Measurements from ENCODE around the gene DDX11.
"Not testable (repeated sequence)": the region's sequence is repeated elsewhere in the genome, so short reads cannot be mapped to it uniquely, and the experiment has no call there.

DDX11 gene

DNA sequence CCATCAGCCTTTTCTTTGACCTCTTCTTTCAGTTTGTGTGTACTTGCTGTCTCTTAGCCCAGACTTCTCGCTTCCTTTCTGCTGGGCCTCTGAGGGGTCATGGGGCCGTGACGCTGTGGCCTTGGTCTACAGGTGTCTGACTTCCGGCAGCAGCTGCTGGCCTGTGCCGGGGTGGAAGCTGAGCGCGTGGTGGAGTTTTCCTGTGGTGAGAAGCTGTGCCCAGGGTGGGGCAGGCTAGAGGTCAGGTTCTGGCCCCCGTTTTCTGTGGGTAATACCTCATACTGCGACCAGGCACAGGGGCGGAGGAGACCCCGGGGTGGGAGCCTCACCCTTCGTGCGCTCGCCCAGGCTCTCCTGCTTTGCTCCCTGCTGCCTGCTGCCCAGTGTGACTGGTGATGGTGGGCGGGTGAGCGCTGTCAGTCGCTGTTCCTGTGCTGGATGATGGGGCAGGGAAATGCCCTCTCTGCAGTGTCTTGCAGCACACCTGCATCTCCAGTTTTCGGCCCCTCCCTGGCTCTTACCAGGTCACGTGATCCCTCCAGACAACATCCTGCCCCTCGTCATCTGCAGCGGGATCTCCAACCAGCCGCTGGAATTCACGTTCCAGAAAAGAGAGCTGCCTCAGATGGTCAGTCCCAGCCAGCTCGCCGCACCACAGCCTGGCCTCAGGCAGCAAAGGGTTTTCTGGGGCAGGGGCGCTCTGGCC, 27.0 kb downstream of the DDX11 start:
- not testable (repeated sequence) for DNase-seq

DNA sequence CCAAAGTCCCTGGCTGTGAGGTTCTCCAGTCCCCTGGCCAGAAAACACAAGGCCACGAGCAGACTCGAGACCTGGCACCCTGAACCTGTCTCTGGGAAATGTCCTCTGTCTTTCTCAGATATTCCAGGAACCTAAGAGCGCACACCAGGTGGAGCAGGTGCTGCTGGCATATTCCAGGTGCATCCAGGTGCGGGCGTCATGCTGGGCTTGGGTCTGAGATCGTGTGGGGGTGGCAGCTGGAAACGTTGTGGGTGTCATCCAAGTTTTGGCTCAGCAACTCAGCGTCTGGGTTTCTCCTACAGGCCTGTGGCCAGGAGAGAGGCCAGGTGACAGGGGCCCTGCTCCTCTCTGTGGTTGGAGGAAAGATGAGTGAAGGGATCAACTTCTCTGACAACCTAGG, 28.5 kb downstream of the DDX11 start:
- DNase-seq = not testable (repeated sequence)

DNA sequence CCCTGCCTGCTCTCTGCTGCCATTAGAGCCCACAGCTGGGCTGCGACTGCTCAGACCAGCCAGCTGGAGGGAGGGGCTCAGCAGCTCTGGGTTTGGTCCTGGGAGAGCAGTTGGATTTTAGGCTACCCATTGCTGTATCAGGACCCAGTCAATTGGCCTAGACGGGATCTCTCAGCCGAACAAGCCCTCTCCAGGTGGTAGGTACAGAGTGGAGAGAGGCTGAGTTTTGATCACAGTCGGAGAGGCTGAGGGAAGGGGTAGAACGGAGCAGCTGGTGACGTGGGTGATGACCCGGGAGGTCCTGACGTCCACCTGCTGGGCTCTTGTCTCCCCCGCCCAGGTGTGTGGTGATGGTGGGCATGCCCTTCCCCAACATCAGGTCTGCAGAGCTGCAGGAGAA, 28.9 kb downstream of the DDX11 start:
- not testable (repeated sequence) for DNase-seq

DNA sequence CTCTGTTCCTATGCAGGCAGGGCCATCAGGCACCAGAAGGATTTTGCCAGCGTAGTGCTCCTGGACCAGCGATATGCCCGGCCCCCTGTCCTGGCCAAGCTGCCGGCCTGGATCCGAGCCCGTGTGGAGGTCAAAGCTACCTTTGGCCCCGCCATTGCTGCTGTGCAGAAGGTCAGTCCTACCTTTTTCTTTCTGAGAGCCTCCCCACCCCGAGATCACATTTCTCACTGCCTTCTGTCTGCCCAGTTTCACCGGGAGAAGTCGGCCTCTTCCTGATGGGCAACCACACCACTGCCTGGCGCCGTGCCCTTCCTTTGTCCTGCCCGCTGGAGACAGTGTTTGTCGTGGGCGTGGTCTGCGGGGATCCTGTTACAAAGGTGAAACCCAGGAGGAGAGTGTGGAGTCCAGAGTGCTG, 29.9 kb downstream of the DDX11 start:
- not testable (repeated sequence) for DNase-seq

DNA sequence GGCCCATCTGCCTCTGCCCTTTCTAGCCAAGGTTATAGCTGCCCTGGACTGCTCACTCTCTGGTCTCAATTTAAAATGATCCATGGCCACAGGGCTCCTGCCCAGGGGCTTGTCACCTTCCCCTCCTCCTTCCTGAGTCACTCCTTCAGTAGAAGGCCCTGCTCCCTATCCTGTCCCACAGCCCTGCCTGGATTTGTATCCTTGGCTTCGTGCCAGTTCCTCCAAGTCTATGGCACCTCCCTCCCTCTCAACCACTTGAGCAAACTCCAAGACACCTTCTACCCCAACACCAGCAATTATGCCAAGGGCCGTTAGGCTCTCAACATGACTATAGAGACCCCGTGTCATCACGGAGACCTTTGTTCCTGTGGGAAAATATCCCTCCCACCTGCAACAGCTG, 30.6 kb downstream of the DDX11 start:
- not testable (repeated sequence) for DNase-seq

DNA sequence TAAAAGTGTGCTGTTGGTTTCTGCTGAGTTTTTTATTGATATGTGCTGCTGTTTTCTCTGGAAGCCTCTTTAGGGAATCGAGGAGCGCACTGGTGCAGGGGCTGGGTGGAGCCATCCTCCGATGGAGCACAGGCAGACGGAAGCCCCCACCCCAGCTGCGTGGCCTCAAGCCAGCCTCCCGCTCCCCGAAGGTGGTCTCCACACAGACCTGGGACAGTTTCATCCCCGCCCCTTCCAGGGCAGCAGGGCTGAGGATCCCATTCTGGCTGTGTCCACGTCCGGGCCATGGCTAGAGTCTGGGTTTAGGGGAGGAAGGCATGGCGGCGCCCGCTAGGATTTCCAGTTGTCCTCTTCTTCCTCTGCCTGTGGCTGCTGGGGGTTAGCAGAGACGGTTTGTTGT, 31.1 kb downstream of the DDX11 start:
- not testable (repeated sequence) for DNase-seq

DNA sequence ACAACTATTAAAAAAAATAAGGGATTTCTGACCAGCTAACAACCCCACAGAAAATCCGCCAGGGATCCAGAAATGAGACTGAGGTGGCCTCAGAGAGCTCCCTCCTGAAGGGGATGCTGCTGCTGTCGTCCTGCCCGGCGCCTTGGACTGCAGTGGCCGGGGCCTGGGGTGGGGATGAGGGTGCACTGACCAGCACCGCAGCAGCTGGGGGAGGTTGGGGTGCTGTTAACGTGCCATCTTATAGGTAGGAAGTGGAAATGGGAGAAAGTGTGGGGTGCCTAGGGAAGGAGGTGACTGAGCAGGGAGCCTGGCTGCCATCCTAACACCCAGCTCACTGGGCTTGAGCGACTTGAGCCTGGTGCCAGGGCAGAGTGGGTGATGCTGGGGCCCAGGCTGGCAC, 32.0 kb downstream of the DDX11 start:
- no peak for DNase-seq

DNA sequence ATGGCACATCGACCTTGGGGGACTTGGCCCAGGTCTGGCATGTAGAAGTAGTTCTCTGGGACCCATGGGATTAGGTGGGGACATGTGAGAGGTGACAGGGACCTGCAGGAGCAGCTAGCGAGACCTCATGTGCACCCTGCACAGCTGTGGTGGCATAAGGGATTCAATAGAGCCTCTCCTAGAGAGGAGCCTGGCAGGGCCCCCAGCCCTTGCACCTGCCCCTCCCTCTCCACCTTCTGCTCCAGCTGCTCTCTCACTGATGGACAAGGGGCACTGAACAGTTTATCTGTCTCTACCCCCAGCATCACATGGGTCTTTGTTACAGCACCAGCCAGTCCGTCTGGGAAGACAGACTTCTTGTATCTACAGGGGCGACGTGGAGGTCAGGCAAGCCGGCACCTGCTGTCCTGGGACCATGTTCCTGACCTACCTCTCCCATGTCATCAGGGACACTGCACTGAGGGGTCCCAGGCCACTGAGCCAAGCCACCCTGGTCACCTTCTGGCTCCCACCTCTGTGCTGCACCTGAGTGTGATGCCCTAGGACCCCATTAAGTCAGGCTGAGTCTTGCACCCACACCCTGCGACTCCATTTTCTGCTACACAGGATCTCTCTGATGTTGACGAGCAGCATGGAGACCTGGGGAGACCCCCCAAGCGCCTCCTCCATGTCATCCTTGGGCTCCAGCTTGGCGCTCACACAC, 32.6 kb downstream of the DDX11 start:
- DNase-seq = no peak

DNA sequence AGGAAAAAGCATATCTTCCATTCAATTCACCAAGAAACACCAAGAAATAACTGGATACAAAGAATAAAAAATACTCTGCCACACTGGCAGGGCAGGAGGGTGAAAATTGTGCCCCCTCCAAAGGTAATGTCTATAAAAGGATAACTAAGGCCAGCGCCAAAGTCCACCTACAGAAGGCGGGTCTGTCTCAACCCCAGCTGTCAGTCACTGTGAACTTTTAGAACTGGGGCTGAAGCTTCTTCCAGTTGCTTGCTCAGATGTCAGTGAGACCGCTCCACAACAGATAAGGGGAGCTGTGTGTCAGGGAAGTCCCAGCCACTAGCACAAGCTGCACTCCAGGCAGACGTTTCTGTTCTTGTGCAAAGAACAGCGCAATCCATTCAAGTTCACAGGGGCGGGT, 36.1 kb downstream of the DDX11 start:
- DNase-seq = not testable (repeated sequence)

DNA sequence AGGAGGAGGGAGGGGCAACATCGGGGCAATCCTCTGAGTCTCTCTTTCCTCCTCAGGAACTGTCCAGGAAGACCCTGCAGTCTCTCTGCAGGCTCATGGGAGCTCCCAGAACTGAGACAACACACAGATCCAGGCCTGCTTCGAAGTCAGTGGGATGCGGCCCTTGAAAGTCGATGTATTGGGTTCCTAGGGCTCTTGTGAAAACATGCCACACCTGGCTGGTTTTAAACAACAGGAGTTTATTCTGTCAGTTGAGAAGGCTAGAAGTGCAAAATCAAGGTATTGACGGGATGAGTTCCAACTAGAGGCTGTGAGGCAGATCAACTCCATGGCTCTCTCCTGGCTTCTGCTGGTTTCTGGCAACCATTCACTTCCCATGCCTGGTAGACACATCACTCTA, 36.6 kb downstream of the DDX11 start:
- DNase-seq = not testable (repeated sequence)

DNA sequence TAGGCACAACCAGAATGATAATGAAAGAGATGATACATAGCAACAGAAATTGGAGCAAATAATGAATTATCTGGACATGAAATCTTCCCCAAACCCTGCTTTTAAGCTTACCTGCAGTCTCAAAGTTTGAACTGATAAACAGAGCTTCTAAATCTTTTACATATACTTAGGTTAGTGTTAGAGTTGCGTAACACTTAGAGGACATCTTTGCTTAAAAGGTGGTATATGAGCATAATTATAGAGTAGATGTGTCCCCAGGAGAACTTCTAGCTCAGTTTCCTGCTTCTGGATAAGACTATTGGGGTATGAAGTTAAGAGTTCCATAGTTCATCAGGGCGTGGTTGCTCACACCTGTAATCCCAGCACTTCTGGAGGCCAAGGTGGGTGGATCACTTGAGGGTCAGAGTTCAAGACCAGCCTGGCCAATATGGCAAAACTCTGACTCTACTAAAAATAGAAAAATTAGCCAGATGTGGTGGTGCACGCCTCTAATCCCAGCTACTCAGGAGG, 41.5 kb downstream of the DDX11 start:
- DNase-seq = not testable (repeated sequence)

DNA sequence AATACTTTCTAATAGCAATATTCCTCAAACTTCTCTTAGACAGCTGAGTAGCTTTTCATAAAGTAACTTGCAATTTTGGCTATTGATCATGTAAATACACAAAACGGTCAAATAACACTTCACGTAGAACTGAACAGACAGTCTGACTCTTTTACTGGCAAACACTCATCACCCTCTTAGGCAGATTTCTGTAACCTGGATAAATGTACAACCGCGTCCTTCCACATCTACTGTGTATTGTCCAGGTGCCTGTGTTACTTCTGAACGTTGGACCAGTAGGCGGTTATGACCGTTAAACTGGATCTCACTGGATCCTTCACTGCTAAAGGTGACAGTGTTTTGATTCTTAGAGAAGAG, 43.2 kb downstream of the DDX11 start:
- DNase-seq = not testable (repeated sequence)

DNA sequence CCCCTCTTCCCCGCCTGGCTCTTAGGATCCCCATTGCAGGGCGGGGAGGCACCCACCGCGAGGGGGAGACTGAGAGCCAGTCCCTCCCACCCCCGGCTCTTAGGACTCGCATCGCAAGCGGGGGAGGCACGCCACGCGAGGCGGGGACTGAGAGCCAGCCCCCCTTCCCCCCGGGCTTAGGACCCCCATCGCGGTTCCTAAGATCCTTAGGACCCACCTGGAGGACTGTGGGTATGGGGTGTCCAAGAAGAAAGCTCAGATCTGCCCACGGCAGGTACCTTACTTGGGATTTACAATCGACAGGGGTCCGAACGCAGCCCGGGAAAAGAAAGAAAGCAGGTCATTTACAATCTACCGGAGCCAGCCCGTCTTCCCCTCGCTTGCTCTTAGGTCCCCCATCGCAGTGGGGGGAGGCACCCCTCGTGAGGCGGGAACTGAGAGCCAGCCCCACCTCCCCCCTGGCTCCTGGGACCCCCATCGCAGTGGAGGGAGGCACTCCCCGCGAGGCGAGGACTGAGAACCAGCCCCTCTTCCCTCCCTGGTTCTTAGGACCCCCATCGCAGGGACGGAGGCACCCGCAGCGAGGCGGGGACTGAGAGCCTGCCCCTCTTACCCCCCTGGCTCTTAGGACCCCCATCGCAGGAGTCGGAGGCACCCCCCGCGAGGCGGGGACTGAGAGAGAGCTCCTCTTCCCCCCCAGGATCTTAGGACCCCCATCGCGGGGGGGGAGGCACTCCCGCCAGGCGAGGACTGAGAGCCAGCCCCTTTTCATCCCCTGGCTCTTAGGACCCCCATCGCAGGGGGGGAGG, 43.7 kb downstream of the DDX11 start:
- peak; percentile 3 to 35 for DNase-seq

DNA sequence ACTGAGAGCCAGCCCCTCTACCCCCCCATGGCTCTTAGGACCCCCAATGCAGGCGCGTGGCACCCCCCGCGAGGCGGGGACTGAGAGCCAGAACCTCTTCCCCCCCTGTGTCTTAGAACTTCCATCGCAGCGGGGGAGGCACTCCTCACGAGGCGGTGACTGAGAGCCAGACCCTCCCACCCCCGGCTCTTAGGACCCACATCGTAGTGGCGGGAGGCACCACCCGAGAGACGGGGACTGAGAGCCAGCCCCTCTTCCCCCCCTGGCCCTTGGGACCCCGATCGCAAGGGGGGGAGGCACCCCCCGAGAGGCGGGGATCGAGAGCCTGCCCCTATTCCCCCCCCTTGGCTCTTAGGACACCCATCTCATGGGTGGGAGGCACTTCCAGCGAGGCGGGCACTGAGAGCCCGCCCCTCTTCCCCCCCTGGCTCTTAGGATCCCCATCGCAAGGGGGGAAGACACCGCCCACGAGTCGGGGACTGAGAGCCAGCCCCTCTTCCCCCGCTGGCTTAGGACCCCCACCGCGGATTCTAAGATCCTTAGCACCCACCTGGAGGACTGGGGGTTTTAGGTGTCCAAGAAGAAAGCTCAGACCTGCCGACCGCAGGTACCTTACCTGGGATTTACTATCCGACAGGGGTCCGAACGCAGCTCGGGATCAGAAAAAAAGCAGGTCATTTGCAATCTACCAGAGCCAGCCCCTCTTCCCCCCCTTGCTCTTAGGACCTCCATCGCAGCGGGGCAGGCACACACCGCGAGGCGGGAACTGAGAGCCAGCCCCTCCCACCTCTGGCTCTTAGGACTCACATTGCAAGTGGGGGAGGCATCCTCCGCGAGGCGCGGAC, 44.9 kb downstream of the DDX11 start:
- DNase-seq = no peak

DNA sequence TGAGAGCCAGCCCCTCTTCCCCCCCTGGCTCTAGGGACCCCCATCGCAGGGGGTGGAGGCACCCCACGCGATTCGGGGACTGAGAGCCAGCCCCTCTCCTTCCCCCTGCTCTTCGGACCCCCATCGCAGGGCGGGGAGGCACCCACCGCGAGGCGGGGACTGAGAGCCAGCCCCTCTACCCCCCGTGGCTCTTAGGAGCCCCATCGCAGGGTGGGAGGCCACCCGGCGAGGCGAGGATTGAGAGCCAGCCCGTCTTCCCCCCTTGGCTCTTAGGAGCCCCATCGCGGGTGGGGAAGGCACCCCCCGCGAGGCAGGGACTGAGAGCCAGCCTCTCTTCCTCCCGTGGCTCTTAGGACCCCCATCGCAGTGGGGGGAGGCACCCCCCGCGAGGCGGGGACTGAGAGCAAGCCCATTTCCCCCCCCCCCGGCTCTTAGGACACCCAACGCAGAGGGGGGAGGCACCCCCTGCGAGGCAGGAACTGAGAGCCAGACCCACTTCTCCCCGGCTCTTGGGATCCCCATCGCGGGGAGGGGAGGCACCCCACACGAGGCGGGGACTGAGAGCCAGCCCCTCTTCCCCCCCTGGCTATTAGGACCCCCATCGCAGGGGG, 45.6 kb downstream of the DDX11 start:
- DNase-seq = no peak

DNA sequence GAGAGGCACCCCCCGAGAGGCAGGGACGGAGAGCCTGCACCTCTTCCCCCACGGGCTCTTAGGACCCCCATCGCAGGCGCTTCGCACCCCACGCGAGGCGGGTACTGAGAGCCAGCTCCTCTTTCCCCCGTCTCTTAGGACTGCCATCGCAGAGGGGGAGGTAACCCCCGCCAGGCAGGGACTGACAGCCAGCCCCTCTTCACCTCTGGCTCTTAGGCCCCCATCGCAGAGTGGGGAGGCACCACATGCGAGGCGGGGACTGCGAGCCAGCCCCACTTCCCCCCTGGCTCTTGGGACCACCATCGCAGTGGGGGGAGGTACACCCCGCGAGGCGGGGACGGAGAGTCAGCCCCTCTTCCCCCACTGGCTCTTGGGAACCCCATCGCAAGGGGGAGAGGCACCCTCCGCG, 46.1 kb downstream of the DDX11 start:
- no peak for DNase-seq

DNA sequence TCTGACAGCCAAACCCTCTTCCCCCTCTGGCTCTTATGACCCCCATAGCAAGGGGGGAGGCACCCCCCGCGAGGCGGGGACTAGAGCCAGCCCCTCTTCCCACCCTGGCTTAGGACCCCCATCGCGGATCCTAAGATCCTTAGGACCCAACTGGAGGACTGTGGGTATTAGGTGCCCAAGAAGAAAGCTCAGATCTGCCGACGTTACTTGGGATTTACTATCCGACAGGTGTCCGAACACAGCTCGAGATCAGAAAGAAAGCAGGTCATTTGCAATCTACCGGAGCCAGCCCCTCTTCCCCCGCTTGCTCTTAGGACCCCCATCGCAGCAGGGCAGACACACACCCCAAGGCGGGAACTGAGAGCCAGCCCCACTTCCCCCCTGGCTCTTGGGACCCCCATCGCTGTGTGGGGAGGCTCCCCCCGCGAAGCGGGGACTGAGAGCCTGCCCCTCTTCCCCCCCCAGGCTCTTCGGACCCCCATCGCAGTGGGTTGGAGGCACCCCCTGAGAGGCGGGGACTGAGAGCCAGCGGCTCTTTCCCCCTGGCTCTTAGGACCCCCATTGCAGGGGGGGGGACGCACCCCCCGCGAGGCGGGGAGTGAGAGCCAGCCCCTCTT, 46.8 kb downstream of the DDX11 start:
- no peak for DNase-seq

DNA sequence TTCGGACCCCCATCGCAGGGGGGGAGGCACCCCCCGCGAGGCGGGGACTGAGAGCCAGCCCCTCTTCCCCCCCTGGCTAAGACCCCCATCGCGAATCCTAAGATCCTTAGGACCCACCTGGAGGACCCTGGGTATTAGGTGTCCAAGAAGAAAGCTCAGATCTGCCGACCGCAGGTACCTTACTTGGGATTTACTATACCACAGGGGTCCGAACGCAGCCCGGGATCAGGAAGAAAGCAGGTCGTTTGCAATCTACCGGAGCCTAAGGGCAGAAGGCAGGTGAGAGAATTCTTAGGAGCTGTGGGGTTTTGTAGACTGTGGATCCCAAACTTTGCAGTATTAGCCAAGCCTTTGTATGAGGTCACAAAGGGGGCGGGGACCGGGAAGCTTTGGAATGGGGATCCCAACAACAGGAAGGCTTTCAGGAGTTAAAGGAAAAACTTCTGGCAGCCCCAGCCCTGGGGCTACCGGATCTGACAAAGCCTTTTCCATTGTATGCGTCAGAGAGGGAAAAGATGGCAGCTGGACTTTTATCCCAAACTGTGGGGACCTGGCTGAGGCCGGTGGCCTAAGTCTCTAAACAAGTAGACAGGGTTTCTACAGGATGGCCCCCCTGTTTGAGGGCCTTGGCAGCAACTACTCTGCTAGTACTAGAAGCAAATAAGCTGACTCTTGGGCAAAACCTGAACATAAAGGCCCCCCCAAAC, 47.5 kb downstream of the DDX11 start:
- not testable (repeated sequence) for DNase-seq

DNA sequence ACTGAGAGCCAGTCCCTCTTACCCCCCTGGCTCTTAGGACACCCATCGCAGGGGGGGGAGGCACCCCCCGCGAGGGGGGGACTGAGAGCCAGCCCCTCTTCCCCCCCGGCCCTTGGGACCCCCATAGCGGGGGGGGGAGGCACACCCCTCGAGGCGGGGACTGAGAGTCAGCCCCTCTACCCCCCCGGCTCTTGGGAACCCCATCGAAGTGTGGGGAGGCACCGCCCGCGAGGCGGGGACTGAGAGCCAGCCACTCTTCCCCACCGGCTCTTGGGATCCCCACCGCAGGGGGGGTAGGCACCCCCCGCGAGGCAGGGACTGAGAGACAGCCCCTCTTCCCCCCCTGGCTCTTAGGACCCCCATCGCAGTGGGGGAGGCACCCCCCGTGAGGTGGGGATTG, 48.8 kb downstream of the DDX11 start:
- no peak for DNase-seq

DNA sequence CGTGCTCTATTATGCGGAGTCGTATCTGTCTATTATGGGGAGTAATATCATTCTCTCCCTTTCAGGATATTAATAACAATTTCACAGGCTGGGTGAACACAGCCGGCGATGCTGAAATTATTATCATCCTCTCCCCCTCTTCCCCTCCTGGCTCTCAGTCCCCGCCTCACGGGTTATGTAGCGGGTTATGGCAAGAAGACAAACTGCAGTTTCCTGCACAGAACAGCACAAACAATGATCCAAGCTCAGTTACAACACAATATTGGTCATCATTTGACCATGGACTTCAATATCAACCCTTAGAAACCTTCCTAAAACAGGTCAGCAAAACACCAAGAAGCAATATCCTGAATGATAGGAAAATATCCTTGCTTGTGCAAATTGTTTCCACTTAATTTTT, 50.5 kb downstream of the DDX11 start:
- not testable (repeated sequence) for DNase-seq

DNA sequence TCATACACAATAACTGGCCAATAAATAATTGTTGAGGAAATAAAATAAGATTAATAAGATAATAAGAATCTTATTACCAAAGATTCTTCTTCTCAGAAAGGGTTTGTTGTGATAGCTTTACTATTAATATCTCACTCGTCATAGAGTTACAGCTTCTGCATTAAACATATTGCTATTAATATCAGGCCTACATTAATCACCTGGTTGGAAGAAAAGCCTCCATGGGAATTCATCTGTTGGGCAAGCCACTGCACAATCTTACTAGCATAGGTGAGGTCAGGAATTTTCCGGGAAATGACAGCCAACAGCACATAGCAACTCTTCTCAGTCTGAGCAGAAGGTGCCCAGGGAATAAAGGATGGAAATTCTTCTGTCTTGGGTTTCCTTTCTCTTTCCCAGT, 51.5 kb downstream of the DDX11 start:
- DNase-seq = not testable (repeated sequence)
